Activated naive CD8-positive, alpha-beta T cell (primary cell): ENCODE data around the gene OR10G7.
"Not testable (repeated sequence)": the region's sequence is repeated elsewhere in the genome, so short reads cannot be mapped to it uniquely, and the experiment has no call there.

Source experiments
- H3K27ac Mint-ChIP-seq: one replicate; pipeline ENCODE4 v1.8.0; 2021; ENCODE audit warnings: mixed read lengths
- H3K27me3 Mint-ChIP-seq: one replicate; pipeline ENCODE4 v1.8.0; 2021; ENCODE audit warnings: mixed read lengths
- H3K36me3 Mint-ChIP-seq: one replicate; pipeline ENCODE4 v1.8.0; 2021; ENCODE audit warnings: mixed read lengths
- H3K4me1 Mint-ChIP-seq: one replicate; pipeline ENCODE4 v1.8.0; 2021; ENCODE audit warnings: low read depth, mixed read lengths
- H3K4me3 Mint-ChIP-seq: one replicate; pipeline ENCODE4 v1.8.0; 2021; ENCODE audit warnings: mild to moderate bottlenecking, mixed read lengths
- H3K9me3 Mint-ChIP-seq: one replicate; pipeline ENCODE4 v1.8.0; 2021; ENCODE audit warnings: low read depth, mixed read lengths

OR10G7 gene

GRCh38 chr11:124070915-124071622 lies 29.9 kb upstream of the OR10G7 start:
- Mint-ChIP-seq H3K27me3 (peaks cover 34% of the 10 kb centered on the region), H3K4me1 (peaks cover 11% of the 10 kb centered on the region), H3K4me3 (no peak overlapping the region), H3K9me3 (no peaks in the 10 kb centered on the region), H3K27ac (no peak overlapping the region), H3K36me3 (no peaks in the 10 kb centered on the region)

- Mint-ChIP-seq H3K4me3 (peak overlapping the region; percentile 4), H3K9me3 (no peaks in the 10 kb centered on the region), H3K4me1 (peaks cover 11% of the 10 kb centered on the region), H3K27ac (no peak overlapping the region), H3K36me3 (no peaks in the 10 kb centered on the region), H3K27me3 (peaks cover 34% of the 10 kb centered on the region)
Observed at GRCh38 chr11:124069429-124070401, 28.6 kb upstream of the OR10G7 start.

- Mint-ChIP-seq H3K27me3 (peaks cover 35% of the 10 kb centered on the region), H3K36me3 (no peaks in the 10 kb centered on the region), H3K9me3 (no peaks in the 10 kb centered on the region), H3K4me1 (peaks cover 11% of the 10 kb centered on the region), H3K27ac (no peak overlapping the region), H3K4me3 (peak overlapping the region; percentile 4)
Observed at GRCh38 chr11:124068601-124069110, 27.5 kb upstream of the OR10G7 start.

- Mint-ChIP-seq H3K4me3 (no peak overlapping the region), H3K27me3 (peaks cover 2% of the 10 kb centered on the region), H3K4me1 (no peaks in the 10 kb centered on the region), H3K27ac (no peak overlapping the region), H3K9me3 (no peaks in the 10 kb centered on the region), H3K36me3 (no peaks in the 10 kb centered on the region)
Observed at GRCh38 chr11:124052966-124053365, 11.8 kb upstream of the OR10G7 start.

GRCh38 chr11:124050748-124051147 lies 9.6 kb upstream of the OR10G7 start:
- Mint-ChIP-seq H3K4me3 (no peak overlapping the region), H3K36me3 (no peaks in the 10 kb centered on the region), H3K9me3 (no peaks in the 10 kb centered on the region), H3K4me1 (no peaks in the 10 kb centered on the region), H3K27me3 (peaks cover 2% of the 10 kb centered on the region), H3K27ac (no peak overlapping the region)

GRCh38 chr11:124043420-124043819 lies 2.3 kb upstream of the OR10G7 start:
- H3K36me3 Mint-ChIP-seq: no peaks in the 10 kb centered on the region
- peaks cover 4% of the 10 kb centered on the region for H3K27me3 Mint-ChIP-seq
- no peaks in the 10 kb centered on the region for H3K9me3 Mint-ChIP-seq
- no peak overlapping the region for H3K27ac Mint-ChIP-seq
- H3K4me3 Mint-ChIP-seq: no peak overlapping the region
- no peaks in the 10 kb centered on the region for H3K4me1 Mint-ChIP-seq

- Mint-ChIP-seq H3K4me1 (no peaks in the 10 kb centered on the region), H3K36me3 (no peaks in the 10 kb centered on the region), H3K27me3 (peaks cover 8% of the 10 kb centered on the region), H3K4me3 (no peak overlapping the region), H3K9me3 (no peaks in the 10 kb centered on the region), H3K27ac (no peak overlapping the region)
Observed at GRCh38 chr11:124039557-124039956, 1.6 kb downstream of the OR10G7 start.

GRCh38 chr11:124036666-124037065 lies 4.5 kb downstream of the OR10G7 start:
- H3K9me3 Mint-ChIP-seq: no peaks in the 10 kb centered on the region

GRCh38 chr11:124026498-124026897 lies 14.6 kb downstream of the OR10G7 start, which contains the start of gene OR10G8:
OR10G8 (plus strand) TSS chr11:124026798; CDS start chr11:124029623, 2,825 bp downstream.
- Mint-ChIP-seq H3K27ac (no peak within 1 kb of the TSS), H3K4me3 (no peak within 1 kb of the TSS), H3K27me3 (peaks cover 3% of the 10 kb centered on the region), H3K36me3 (no peaks in the 10 kb centered on the region), H3K4me1 (no peaks in the 10 kb centered on the region), H3K9me3 (no peaks in the 10 kb centered on the region)

More at GRCh38 chr11:124036666-124037065, 4.5 kb downstream of the OR10G7 start:
- Mint-ChIP-seq H3K27ac (no peak overlapping the region), H3K4me1 (no peaks in the 10 kb centered on the region), H3K36me3 (no peaks in the 10 kb centered on the region), H3K4me3 (no peak overlapping the region), H3K27me3 (peaks cover 8% of the 10 kb centered on the region)

- not testable (repeated sequence) for H3K27me3 Mint-ChIP-seq, H3K36me3 Mint-ChIP-seq, H3K4me3 Mint-ChIP-seq, H3K4me1 Mint-ChIP-seq, H3K27ac Mint-ChIP-seq, H3K9me3 Mint-ChIP-seq
Observed at GRCh38 chr11:124015837-124016236, 25.3 kb downstream of the OR10G7 start.

GRCh38 chr11:124012697-124013096 lies 28.4 kb downstream of the OR10G7 start, which contains the start of gene OR10G4:
OR10G4 (plus strand) TSS chr11:124012997; CDS start chr11:124015575, 2,578 bp downstream.
- H3K4me3 Mint-ChIP-seq: no peak within 1 kb of the TSS
- H3K9me3 Mint-ChIP-seq: no peaks in the 10 kb centered on the region
- H3K4me1 Mint-ChIP-seq: no peaks in the 10 kb centered on the region

GRCh38 chr11:123995119-123995518 lies 46.0 kb downstream of the OR10G7 start, which contains the start of gene OR10G6:
OR10G6 (minus strand) TSS chr11:123995161; CDS start chr11:123995161, 0 bp downstream.
- Mint-ChIP-seq H3K27me3 (no peaks in the 10 kb centered on the region), H3K27ac (no peak within 1 kb of the TSS), H3K4me1 (no peaks in the 10 kb centered on the region), H3K4me3 (no peak within 1 kb of the TSS), H3K9me3 (no peaks in the 10 kb centered on the region), H3K36me3 (no peaks in the 10 kb centered on the region)

More at GRCh38 chr11:124012697-124013096, 28.4 kb downstream of the OR10G7 start, which contains the start of gene OR10G4:
- no peak within 1 kb of the TSS for H3K27ac Mint-ChIP-seq
- no peaks in the 10 kb centered on the region for H3K36me3 Mint-ChIP-seq
- H3K27me3 Mint-ChIP-seq: peaks cover 5% of the 10 kb centered on the region
